Fibroblast of pulmonary artery (primary cell): ENCODE measurements around the gene SWSAP1.
"Not testable (repeated sequence)": the region's sequence is repeated elsewhere in the genome, so short reads cannot be mapped to it uniquely, and the experiment has no call there.

Source experiments
- DNase-seq: peaks from one replicate; pipeline ENCODE4 v3.0.0-alpha.2; 2010; ENCODE audit warnings: low read depth
- H3K4me3 ChIP-seq: replicated peaks from 2 replicates; pipeline ENCODE4 v1.5.1; 2011; ENCODE audit warnings: low read depth, mild to moderate bottlenecking, control low read depth, low read length, moderate library complexity
- TF ChIP-seq, protein P1 (sequence below): IDR thresholded peaks from 2 replicates; pipeline ENCODE4 v1.5.1; 2011; ENCODE audit warnings: mild to moderate bottlenecking, control low read depth, low read length, inconsistent platforms; ENCODE audit errors: missing control alignments

The SWSAP1 gene

DNA sequence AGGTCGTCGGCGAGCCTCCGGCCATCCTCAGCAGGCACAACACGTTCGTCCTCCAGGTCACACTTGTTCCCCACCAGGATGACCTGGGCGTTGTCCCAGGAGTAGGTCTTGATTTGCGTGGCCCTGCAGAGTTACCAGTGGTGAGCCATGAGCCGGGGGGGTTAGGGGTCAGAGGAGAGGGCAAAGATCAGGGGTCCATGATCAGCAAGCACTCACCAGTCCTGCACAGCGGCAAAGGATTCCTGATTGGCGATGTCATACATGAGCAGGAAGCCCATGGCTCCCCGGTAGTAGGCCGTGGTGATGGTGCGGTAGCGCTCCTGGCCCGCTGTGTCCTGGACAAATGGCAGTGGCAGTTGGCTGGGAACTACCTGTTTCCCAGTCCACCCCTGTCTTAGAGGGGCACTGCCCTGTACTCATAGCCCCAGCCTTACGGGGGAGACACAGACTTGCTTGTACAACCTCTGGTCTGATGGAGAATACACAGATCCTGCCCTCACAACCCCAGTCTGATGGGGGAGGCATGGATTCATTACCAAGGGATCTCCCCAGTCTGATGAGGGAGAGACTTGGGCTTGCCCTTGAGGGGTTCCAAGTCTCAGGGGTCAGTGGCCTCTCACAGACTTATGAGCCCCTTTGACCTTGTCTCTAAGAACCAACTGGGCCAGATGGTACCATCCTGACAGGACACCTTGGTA lies 38.9 kb upstream of the SWSAP1 start:
- TF ChIP-seq, protein P1, sequence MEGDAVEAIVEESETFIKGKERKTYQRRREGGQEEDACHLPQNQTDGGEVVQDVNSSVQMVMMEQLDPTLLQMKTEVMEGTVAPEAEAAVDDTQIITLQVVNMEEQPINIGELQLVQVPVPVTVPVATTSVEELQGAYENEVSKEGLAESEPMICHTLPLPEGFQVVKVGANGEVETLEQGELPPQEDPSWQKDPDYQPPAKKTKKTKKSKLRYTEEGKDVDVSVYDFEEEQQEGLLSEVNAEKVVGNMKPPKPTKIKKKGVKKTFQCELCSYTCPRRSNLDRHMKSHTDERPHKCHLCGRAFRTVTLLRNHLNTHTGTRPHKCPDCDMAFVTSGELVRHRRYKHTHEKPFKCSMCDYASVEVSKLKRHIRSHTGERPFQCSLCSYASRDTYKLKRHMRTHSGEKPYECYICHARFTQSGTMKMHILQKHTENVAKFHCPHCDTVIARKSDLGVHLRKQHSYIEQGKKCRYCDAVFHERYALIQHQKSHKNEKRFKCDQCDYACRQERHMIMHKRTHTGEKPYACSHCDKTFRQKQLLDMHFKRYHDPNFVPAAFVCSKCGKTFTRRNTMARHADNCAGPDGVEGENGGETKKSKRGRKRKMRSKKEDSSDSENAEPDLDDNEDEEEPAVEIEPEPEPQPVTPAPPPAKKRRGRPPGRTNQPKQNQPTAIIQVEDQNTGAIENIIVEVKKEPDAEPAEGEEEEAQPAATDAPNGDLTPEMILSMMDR: no peak
- no peak overlapping the region for H3K4me3 ChIP-seq
- no peak for DNase-seq

DNA sequence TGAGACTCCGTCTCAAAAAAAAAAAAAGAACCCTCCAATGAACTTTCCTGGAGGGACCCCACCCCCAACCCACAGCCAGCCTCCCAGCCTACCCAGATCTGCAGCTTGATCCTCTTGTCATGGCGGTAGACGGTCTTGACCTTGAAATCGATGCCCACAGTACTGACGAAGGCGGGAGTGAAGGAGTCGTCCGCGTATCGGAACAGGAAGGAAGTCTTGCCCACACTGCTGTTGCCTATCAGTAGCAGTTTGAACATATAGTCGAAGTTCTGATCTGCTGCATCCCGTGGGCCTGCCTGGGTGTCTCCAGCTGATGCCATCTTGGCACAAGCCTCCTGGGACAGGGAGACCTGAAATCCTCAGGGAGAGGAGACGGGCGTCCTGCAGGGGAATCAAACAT lies 37.4 kb upstream of the SWSAP1 start:
- TF ChIP-seq, protein P1: no peak
- DNase-seq: no peak
- H3K4me3 ChIP-seq: no peak overlapping the region

DNA sequence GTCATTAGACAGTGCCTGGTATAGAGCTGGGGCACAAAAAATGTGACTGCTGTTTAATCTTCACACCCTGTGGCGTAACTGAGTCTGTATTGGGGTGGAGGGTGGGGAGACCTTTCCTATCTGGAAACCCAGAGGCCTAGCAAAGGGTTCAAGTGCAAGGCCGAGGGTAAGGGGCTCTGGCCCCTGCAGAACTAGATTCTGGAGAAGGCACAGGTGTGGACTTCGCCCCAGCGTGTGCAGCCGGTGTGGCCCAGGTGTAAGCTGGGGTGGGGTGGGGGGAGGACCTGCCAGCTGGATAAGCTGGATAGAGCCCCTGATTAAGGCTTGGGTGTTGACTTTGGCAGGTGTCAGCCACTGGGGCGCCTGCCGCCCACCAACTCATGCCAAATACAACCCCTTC lies 36.3 kb upstream of the SWSAP1 start:
- peak overlapping the region; percentile 76 for H3K4me3 ChIP-seq
- DNase-seq: no peak
- TF ChIP-seq, protein P1: no peak

DNA sequence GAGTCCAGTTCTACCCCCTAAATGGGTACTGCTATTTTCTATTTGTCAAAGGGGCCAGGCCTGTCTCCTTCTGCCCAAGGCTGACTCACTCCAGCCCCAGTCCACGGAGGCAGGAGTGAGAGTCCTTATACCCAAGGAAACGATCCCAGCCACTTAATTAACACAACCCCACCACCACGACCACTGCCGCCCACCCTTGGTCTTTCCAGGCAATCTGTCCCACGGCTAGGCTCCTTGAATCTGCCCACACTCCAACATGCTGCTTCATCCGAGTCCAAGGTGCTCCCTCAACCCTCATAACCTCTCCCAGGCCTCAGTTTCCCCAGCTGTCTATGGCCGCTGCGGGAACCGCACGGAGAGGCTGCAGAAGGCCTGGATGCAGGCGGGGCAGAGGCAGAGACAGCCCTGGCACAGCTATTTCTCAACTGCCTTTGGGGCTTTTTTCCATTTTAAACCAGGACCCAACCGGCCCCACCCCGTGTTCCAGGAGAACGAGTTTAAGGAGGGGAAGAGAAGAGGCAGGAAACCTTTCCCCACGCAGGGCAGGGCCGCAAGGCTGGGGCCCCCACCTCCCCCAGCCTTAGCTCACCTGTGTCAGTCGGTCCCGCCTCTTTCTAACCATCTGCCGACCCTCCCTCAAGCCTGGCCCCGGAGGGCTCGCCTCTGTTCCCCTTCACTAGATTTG lies 35.8 kb upstream of the SWSAP1 start:
- DNase-seq: no peak
- TF ChIP-seq, protein P1: no peak
- H3K4me3 ChIP-seq: peak overlapping the region; percentile 76

DNA sequence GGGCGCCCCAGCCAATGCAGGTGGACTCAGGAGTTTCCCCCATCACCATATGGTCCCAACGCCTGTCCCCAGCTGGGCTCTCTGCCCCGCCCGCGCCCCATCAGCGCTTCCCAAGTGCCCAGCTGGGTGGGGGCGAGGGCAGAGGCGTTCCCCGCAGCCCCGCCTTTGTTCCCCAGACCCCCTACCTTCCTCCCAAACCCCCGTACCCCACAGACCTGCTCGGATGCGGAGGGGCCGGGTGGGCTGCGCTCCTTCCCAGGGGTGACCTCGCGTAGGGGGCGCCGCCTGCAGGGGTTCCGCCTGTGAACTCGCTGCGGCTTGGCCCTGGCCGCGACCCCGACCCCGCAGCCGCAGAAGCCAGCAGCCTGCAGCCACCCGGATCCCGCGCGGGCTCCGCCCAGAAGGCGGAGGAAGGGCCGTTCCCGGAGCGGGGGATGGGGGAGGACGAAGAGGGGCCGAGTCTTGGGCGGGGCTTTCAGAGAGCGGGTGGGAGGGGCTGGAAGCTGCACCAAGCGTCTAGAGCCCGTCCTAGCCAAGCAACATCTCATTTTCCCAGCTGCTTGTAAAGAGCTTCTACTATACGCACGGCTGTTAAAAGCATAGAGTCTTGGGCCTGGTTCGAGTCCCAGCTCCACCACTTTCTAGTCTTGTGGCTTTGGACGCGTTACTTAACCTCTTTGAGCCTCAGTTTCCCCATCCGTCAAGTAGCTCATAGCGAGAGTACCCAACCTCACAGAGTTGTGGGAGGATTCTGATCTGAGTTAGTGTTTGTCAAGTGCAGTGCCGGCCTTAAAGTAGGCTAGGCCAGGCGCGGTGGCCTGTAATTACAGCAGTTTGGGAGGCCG lies 35.0 kb upstream of the SWSAP1 start, which contains the start of gene RAB3D:
RAB3D (minus strand) TSS at position 404 of the 845 bp plus-strand sequence. CDS start 2,258 bp downstream, outside the sequence.
- peak; percentile 93 for DNase-seq
- TF ChIP-seq, protein P1: no peak
- H3K4me3 ChIP-seq: peak within 1 kb of the TSS; percentile 76

DNA sequence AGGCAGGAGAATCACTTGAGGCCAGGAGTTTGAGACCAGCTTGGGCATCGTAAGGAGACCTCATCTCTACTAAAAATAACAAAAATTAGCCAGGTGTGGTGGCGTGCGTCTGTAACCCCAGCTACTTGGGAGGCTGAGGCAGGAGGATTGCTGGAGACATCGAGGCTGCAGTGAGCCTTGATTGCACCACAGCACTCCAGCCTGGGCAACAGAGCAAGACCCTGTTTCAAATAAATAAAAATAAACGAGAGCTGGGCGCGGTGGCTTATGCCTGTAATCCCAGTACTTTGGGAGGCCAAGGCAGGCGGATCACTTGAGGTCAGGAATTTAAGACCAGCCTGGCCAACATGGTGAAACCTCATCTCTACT lies 34.4 kb upstream of the SWSAP1 start:
- not testable (repeated sequence) for H3K4me3 ChIP-seq

DNA sequence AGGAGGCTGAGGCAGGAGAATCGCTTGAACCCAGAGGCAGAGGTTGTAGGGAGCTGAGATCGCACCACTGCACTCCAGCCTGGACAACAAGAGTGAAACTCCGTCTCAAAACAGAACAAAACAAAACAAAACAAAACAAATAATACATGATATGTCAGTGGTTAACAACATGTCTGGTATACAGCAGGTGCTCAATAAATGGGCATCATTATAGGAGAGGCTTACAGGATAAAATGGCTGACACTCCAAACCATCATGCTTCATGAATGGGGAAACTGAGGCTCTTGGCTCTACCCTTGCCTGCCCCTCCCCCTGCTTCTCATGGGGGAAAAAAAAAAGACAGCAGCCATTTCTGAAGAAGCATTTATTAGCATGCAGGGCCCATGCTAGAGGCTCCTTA lies 32.0 kb upstream of the SWSAP1 start:
- DNase-seq: no peak
- H3K4me3 ChIP-seq: no peak overlapping the region
- TF ChIP-seq, protein P1: no peak

More for the DNA sequence above, 34.4 kb upstream of the SWSAP1 start:
- DNase-seq: not testable (repeated sequence)
